Measurements from ENCODE around the gene UGT1A5.

- no peak for TF ChIP-seq CTCF (conservative IDR thresholded peaks at IDR 0.05; ENCODE audit: low read depth, low read length)
- no peak for TF ChIP-seq POLR2A (IDR thresholded peaks at IDR 0.05; ENCODE audit: low read depth, low read length)
- no peak for TF ChIP-seq MAZ (IDR thresholded peaks at IDR 0.05; ENCODE audit: borderline replicate concordance, low read depth, low read length)
- no peak for TF ChIP-seq MAFK (IDR thresholded peaks at IDR 0.05; ENCODE audit: low read depth, low read length)
- TF ChIP-seq NFE2L2 (IDR thresholded peaks at IDR 0.05; ENCODE audit: low read depth, low read length) = no peak
- no peak for TF ChIP-seq RAD21 (IDR thresholded peaks at IDR 0.05; ENCODE audit: low read length)
Observed at GRCh38 chr2:233671290-233672161, 41.2 kb upstream of the UGT1A5 start, which contains the start of gene UGT1A9.
